SK-N-SH (cell line): Measurements from ENCODE around the gene GALM. TPM values are rescaled to one million over a fixed set of nuclear protein-coding genes. Genes with fewer than 3 reads are reported as not detected.

Source experiments
- CTCF ChIA-PET: fragments of 300-600, 350-600 bp; formaldehyde crosslinking; extraction: SDS; loops from one replicate; lab custom pipeline; 2021; lab: Yijun Ruan, JAX
- POLR2A ChIA-PET: fragments of 350-600 bp; sonication (Branson Sonifier 250); formaldehyde crosslinking; extraction: SDS; loops from one replicate; lab custom pipeline; 2020; ENCODE audit warnings: antibody characterized with exemption, inconsistent platforms; lab: Yijun Ruan, JAX
- DNase-seq: peaks from one replicate; pipeline ENCODE4 v3.0.0; 2012
- H2AFZ ChIP-seq: fragments of 200-600 bp; sonication (generic); 2 replicates; pipeline ENCODE4 v1.8.1; 2016; ENCODE audit warnings: antibody characterized with exemption, mild to moderate bottlenecking, low read depth
- H3F3A ChIP-seq: fragments of 200-600 bp; sonication (generic); replicated peaks from 2 replicates; pipeline ENCODE3; 2016; ENCODE audit warnings: antibody characterized with exemption, mild to moderate bottlenecking; ENCODE audit not compliant: insufficient read depth
- H3K27ac ChIP-seq, 2 experiments: fragments of 200-500 bp in 1 of 2; fragments of 200-600 bp in 1 of 2; sonication (Bioruptor generic) in 1 of 2; sonication (generic), shearing (Covaris generic) in 1 of 2; 2 replicates each; pipeline versions ENCODE4 v1.5.1 to v1.6.1; 2014 to 2016; ENCODE audit warnings: low read depth in 2 of 2, inconsistent platforms in 1 of 2, low read length in 1 of 2, mild to moderate bottlenecking in 1 of 2, mixed read lengths in 1 of 2
- H3K27me3 ChIP-seq: fragments of 200-600 bp; sonication (generic), shearing (Covaris generic); 2 replicates; pipeline ENCODE4 v1.6.1; 2016; ENCODE audit warnings: mixed run types; ENCODE audit not compliant: insufficient read depth
- H3K36me3 ChIP-seq, 2 experiments: fragments of 200-500 bp in 1 of 2; fragments of 200-600 bp in 1 of 2; sonication (Bioruptor generic) in 1 of 2; sonication (generic) in 1 of 2; replicated peaks in 1 of 2; 2 replicates each; pipeline versions ENCODE3 to v1.5.1; 2014 to 2016; ENCODE audit warnings: low read length in 1 of 2, mild to moderate bottlenecking in 1 of 2; ENCODE audit not compliant: insufficient read depth in 2 of 2, control insufficient read depth in 1 of 2
- H3K4me1 ChIP-seq, 2 experiments: fragments of 200-500 bp in 1 of 2; fragments of 200-600 bp in 1 of 2; sonication (Bioruptor generic) in 1 of 2; sonication (generic), shearing (Covaris generic) in 1 of 2; 2 replicates each; pipeline versions ENCODE4 v1.5.1 to v1.6.1; 2014 to 2016; ENCODE audit warnings: low read depth in 1 of 2, low read length in 1 of 2, mixed run types in 1 of 2; ENCODE audit not compliant: insufficient read depth in 2 of 2, control insufficient read depth in 1 of 2
- H3K4me2 ChIP-seq: fragments of 200-600 bp; sonication (generic), shearing (Covaris generic); 2 replicates; pipeline ENCODE4 v1.6.1; 2017; ENCODE audit warnings: mixed run types
- H3K4me3 ChIP-seq, 2 experiments: fragments of 200-500 bp in 1 of 2; fragments of 200-600 bp in 1 of 2; sonication (Bioruptor generic) in 1 of 2; sonication (generic), shearing (Covaris generic) in 1 of 2; 2 replicates each; pipeline versions ENCODE4 v1.5.1 to v1.8.1; 2014 to 2016; ENCODE audit warnings: low read depth in 2 of 2, inconsistent platforms in 1 of 2, low read length in 1 of 2, mild to moderate bottlenecking in 1 of 2, mixed read lengths in 1 of 2, moderate library complexity in 1 of 2
- H3K79me2 ChIP-seq: fragments of 200-600 bp; sonication (generic); 2 replicates; pipeline ENCODE4 v1.8.1; 2017; ENCODE audit warnings: mild to moderate bottlenecking; ENCODE audit not compliant: insufficient read depth
- H3K9ac ChIP-seq: fragments of 200-600 bp; sonication (generic); 2 replicates; pipeline ENCODE4 v1.6.1; 2017; ENCODE audit warnings: mixed run types
- H3K9me2 ChIP-seq: fragments of 200-600 bp; sonication (generic); 2 replicates; pipeline ENCODE4 v1.6.1; 2017; ENCODE audit warnings: mixed run types
- H3K9me3 ChIP-seq: fragments of 200-600 bp; sonication (generic); 2 replicates; pipeline ENCODE4 v1.6.1; 2017; ENCODE audit warnings: mixed run types, mild to moderate bottlenecking, moderate library complexity
- H4K20me1 ChIP-seq: fragments of 200-600 bp; sonication (generic); 2 replicates; pipeline ENCODE4 v1.6.1; 2017; ENCODE audit warnings: mild to moderate bottlenecking, mixed run types; ENCODE audit not compliant: insufficient read depth
- CHD2 ChIP-seq: fragments of 150-350 bp; IDR thresholded peaks from 2 replicates; pipeline ENCODE4 v1.6.1; 2018; ENCODE audit warnings: low read length; ENCODE audit not compliant: partially characterized antibody
- ELF1 ChIP-seq: IDR thresholded peaks from 2 replicates; pipeline ENCODE4 v1.4.0; 2012
- FOXJ3 ChIP-seq: sonication (generic); formaldehyde crosslinking; IDR thresholded peaks from 2 replicates; pipeline ENCODE4 v1.5.1; 2020; ENCODE audit warnings: mild to moderate bottlenecking, missing genetic modification reagents
- GABPA ChIP-seq: IDR thresholded peaks from 2 replicates; pipeline ENCODE4 v1.4.0; 2012; ENCODE audit warnings: low read depth, mild to moderate bottlenecking
- JUND ChIP-seq: IDR thresholded peaks from 2 replicates; pipeline ENCODE4 v1.4.0; 2012
- MXI1 ChIP-seq: IDR thresholded peaks from 2 replicates; pipeline ENCODE4 v1.6.1; 2012; ENCODE audit warnings: mild to moderate bottlenecking, low read depth, low read length, improper control_type of control experiment
- NFIC ChIP-seq: IDR thresholded peaks from 2 replicates; pipeline ENCODE4 v1.4.0; 2012; ENCODE audit warnings: borderline replicate concordance
- NRF1 ChIP-seq: IDR thresholded peaks from 2 replicates; pipeline ENCODE4 v1.6.1; 2012; ENCODE audit warnings: low read depth, mild to moderate bottlenecking, low read length
- RCOR1 ChIP-seq: fragments of 150-350 bp; IDR thresholded peaks from 2 replicates; pipeline ENCODE4 v1.6.1; 2017; ENCODE audit warnings: antibody characterized with exemption, low read length
- RXRA ChIP-seq: IDR thresholded peaks from 2 replicates; pipeline ENCODE4 v1.4.0; 2012; ENCODE audit warnings: low read depth, mild to moderate bottlenecking, borderline replicate concordance
- SMC3 ChIP-seq: IDR thresholded peaks from 2 replicates; pipeline ENCODE4 v1.6.1; 2012; ENCODE audit warnings: low read depth, low read length, improper control_type of control experiment
- WGBS: methylation state at CpG from one replicate; pipeline ENCODE4 v1.1.6; 2017; ENCODE audit warnings: low lambda C conversion rate; 5-methylcytosine and 5-hydroxymethylcytosine counted together
- polyA plus RNA-seq, 3 experiments: library from polyadenylated mRNA; depleted of rRNA; stranded (reverse); fragments of >200 nt; gene quantifications; 2 replicates each; pipeline ENCODE4 v1.2.3, GENCODE V29; 2012
- TF ChIP-seq, protein P1 (sequence below): IDR thresholded peaks from 2 replicates; pipeline ENCODE4 v1.4.0; 2012; ENCODE audit warnings: low read depth
- TF ChIP-seq, protein P2 (sequence below): IDR thresholded peaks from 2 replicates; pipeline ENCODE4 v1.4.0; 2012; ENCODE audit warnings: low read depth, borderline replicate concordance
- TF ChIP-seq, protein P3 (sequence below): fragments of 150-350 bp; IDR thresholded peaks from 2 replicates; pipeline ENCODE4 v1.6.1; 2016; ENCODE audit warnings: mild to moderate bottlenecking, low read depth, low read length

The GALM gene
- polyA plus RNA-seq, 1 of the 3 experiments (the other 2 are of a cell fraction), result 17.9 TPM

DNA sequence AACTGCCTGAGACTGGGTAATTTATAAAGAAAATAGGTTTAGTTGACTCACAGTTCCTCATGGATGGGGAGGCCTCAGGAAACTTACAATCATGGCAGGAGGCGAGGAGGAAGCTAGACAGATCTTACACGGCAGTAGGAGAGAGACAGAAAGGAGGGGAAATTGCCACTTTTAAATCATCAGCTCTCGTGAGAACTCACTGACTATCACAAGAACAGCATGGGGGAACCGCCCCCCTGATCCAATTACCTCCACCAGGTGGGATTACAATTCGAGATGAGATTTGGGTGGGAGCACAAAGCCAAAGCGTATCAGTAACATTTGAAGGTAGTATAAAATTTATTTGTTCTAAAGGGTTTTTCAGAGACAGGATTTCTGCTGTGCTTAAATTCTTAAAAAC, 5.4 kb downstream of the GALM start:
- CTCF ChIA-PET, result interaction anchor here (1.3 to 1.6 kb wide), 3 partner anchors 18 to 90 kb away, joined by 4 to 5 read pairs (median 4); no protein-coding TSS in a partner anchor
- POLR2A ChIA-PET, result no interaction called here
- 89% methylated on average over 6 of the region's 6 CpGs for WGBS

DNA sequence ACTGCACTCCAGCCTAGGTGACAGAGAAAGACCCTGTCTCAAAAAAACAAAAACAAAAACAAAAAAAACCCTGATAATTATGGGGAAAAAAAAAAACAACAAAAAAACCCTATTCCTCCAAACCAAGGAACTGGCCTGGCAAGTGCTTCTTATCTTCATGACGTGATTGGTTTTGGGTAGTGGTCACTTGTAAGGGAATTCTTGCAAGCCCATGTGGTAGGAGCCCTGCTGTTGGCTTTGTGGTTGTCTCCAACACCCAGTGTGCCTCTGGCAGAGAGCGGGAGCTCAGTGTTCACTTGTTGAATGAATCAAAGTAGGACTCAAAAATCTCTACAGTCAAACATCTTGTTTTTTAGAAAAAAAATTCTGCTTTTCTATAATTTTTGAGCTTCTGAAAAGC, 6.0 kb downstream of the GALM start:
- TF ChIP-seq FOXJ3 (CRISPR knock-in tag), result no peak
- no peak for TF ChIP-seq CHD2
- no peak for TF ChIP-seq RXRA
- TF ChIP-seq SMC3, result no peak
- Histone ChIP-seq H3K9me2 (no peaks in the 10 kb centered on the region), H3K27ac (no peak overlapping the region), H3K9ac (no peak overlapping the region), H3K36me3 (no peaks in the 10 kb centered on the region), H3K79me2 (no peaks in the 10 kb centered on the region), H3K4me3 (no peak overlapping the region), H3K27me3 (no peaks in the 10 kb centered on the region), H4K20me1 (no peaks in the 10 kb centered on the region), H3F3A (no peaks in the 10 kb centered on the region), H3K9me3 (no peaks in the 10 kb centered on the region), H3K4me2 (no peak overlapping the region), H3K4me1 (no peaks in the 10 kb centered on the region), H2AFZ (no peak overlapping the region)
- CTCF ChIA-PET, result interaction anchor here (0.8 to 1.6 kb wide), 3 partner anchors 18 to 69 kb away, joined by 3 to 5 read pairs (median 4); no protein-coding TSS in a partner anchor
- no peak for DNase-seq
- WGBS, result 88% methylated on average over 2 of the region's 2 CpGs
- POLR2A ChIA-PET, result no interaction called here

More for the DNA sequence above, 5.4 kb downstream of the GALM start:
- Histone ChIP-seq H3K36me3 (no peaks in the 10 kb centered on the region), H3F3A (no peaks in the 10 kb centered on the region), H3K9ac (no peak overlapping the region), H2AFZ (no peak overlapping the region), H3K4me1 (peaks cover 0 to 3% of the 10 kb centered on the region in 2 experiments; a peak in 1 of 4 replicates), H3K9me3 (no peaks in the 10 kb centered on the region), H3K4me2 (no peak overlapping the region), H4K20me1 (no peaks in the 10 kb centered on the region), H3K9me2 (no peaks in the 10 kb centered on the region), H3K27me3 (no peaks in the 10 kb centered on the region), H3K79me2 (no peaks in the 10 kb centered on the region), H3K27ac (no peak overlapping the region), H3K4me3 (no peak overlapping the region)
- no peak for TF ChIP-seq FOXJ3 (CRISPR knock-in tag)
- TF ChIP-seq, protein P1, sequence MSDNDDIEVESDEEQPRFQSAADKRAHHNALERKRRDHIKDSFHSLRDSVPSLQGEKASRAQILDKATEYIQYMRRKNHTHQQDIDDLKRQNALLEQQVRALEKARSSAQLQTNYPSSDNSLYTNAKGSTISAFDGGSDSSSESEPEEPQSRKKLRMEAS, result no peak
- no peak for TF ChIP-seq GABPA
- TF ChIP-seq, protein P2, sequence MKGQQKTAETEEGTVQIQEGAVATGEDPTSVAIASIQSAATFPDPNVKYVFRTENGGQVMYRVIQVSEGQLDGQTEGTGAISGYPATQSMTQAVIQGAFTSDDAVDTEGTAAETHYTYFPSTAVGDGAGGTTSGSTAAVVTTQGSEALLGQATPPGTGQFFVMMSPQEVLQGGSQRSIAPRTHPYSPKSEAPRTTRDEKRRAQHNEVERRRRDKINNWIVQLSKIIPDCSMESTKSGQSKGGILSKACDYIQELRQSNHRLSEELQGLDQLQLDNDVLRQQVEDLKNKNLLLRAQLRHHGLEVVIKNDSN, result no peak
- no peak for TF ChIP-seq NFIC
- no peak for TF ChIP-seq ELF1
- TF ChIP-seq NRF1, result no peak
- no peak for TF ChIP-seq RCOR1
- TF ChIP-seq, protein P3, sequence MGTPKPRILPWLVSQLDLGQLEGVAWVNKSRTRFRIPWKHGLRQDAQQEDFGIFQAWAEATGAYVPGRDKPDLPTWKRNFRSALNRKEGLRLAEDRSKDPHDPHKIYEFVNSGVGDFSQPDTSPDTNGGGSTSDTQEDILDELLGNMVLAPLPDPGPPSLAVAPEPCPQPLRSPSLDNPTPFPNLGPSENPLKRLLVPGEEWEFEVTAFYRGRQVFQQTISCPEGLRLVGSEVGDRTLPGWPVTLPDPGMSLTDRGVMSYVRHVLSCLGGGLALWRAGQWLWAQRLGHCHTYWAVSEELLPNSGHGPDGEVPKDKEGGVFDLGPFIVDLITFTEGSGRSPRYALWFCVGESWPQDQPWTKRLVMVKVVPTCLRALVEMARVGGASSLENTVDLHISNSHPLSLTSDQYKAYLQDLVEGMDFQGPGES, result no peak
- TF ChIP-seq MXI1, result no peak
- no peak for TF ChIP-seq JUND
- DNase-seq, result no peak
